Fibroblast of lung (primary cell): Measurements from ENCODE around the gene PAX2.

Experiments
- EZH2 ChIP-seq: IDR thresholded peaks from 2 replicates; pipeline ENCODE4 v1.5.1; 2012; ENCODE audit warnings: low read length, control low read depth, mild to moderate bottlenecking; ENCODE audit errors: missing control alignments
- TF ChIP-seq, protein P1 (sequence below), 2 donors: IDR thresholded peaks in 1 of 2; conservative IDR thresholded peaks in 1 of 2; 1 replicate in 1 of 2; 2 replicates in 1 of 2; pipeline ENCODE4 v1.5.1; 2011 to 2012; ENCODE audit warnings: low read length in 2 of 2, control low read depth in 1 of 2, inconsistent platforms in 1 of 2, low read depth in 1 of 2, mild to moderate bottlenecking in 1 of 2

- TF ChIP-seq, protein P1, sequence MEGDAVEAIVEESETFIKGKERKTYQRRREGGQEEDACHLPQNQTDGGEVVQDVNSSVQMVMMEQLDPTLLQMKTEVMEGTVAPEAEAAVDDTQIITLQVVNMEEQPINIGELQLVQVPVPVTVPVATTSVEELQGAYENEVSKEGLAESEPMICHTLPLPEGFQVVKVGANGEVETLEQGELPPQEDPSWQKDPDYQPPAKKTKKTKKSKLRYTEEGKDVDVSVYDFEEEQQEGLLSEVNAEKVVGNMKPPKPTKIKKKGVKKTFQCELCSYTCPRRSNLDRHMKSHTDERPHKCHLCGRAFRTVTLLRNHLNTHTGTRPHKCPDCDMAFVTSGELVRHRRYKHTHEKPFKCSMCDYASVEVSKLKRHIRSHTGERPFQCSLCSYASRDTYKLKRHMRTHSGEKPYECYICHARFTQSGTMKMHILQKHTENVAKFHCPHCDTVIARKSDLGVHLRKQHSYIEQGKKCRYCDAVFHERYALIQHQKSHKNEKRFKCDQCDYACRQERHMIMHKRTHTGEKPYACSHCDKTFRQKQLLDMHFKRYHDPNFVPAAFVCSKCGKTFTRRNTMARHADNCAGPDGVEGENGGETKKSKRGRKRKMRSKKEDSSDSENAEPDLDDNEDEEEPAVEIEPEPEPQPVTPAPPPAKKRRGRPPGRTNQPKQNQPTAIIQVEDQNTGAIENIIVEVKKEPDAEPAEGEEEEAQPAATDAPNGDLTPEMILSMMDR (conservative IDR thresholded peaks at IDR 0.05 in 1 of 2, IDR thresholded peaks at IDR 0.05 in 1 of 2; ENCODE audit: low read depth in 1 of 2, low read length in 2 of 2): no peak
- no peak for TF ChIP-seq EZH2
Observed at GRCh38 chr10:100725071-100725471, 20.3 kb upstream of the PAX2 start.
